HG03521 (cell line): Measurements from ENCODE around the gene TECPR2.
"Not testable (repeated sequence)": the region's sequence is repeated elsewhere in the genome, so short reads cannot be mapped to it uniquely, and the experiment has no call there.

Experiments
- ATAC-seq: cut with Tn5 transposase; IDR thresholded peaks from one replicate; pipeline ENCODE4 v1.9.1; 2021; ENCODE audit warnings: mild to moderate bottlenecking, moderate library complexity; ENCODE audit not compliant: unreplicated experiment

The TECPR2 gene

GRCh38 chr14:102507081-102507856 is 144.5 kb downstream of the TECPR2 start:
- no peak for ATAC-seq

- ATAC-seq = no peak
Observed at GRCh38 chr14:102507857-102508312, 145.1 kb downstream of the TECPR2 start.

- no peak for ATAC-seq
Observed at GRCh38 chr14:102508410-102508773, 145.7 kb downstream of the TECPR2 start.

GRCh38 chr14:102508774-102509745 is 146.3 kb downstream of the TECPR2 start:
- peak; percentile 9 for ATAC-seq

GRCh38 chr14:102509746-102510615 is 147.2 kb downstream of the TECPR2 start, which contains the start of gene ANKRD9:
ANKRD9 (minus strand) TSS chr14:102509776; CDS start chr14:102507889, 1,887 bp downstream.
- ATAC-seq = peak; percentile 83

- no peak for ATAC-seq
Observed at GRCh38 chr14:102510616-102511520, 148.1 kb downstream of the TECPR2 start.

- no peak for ATAC-seq
Observed at GRCh38 chr14:102511538-102511937, 148.8 kb downstream of the TECPR2 start.

GRCh38 chr14:102512793-102513300 is 150.1 kb downstream of the TECPR2 start:
- no peak for ATAC-seq

GRCh38 chr14:102513899-102514772 is 151.4 kb downstream of the TECPR2 start:
- no peak for ATAC-seq

- ATAC-seq = no peak
Observed at GRCh38 chr14:102514987-102515733, 152.4 kb downstream of the TECPR2 start.

GRCh38 chr14:102516531-102517391 is 154.0 kb downstream of the TECPR2 start:
- peak; percentile 49 for ATAC-seq

GRCh38 chr14:102517392-102518062 is 154.8 kb downstream of the TECPR2 start:
- peak; percentile 30 for ATAC-seq

GRCh38 chr14:102518063-102518648 is 155.4 kb downstream of the TECPR2 start:
- ATAC-seq = no peak

GRCh38 chr14:102519709-102520108 is 157.0 kb downstream of the TECPR2 start:
- not testable (repeated sequence) for ATAC-seq

GRCh38 chr14:102523200-102523568 is 160.4 kb downstream of the TECPR2 start:
- no peak for ATAC-seq
